ENCODE data around the gene RBMS3. TPM values are rescaled to one million over a fixed set of nuclear protein-coding genes. Genes with fewer than 3 reads are reported as not detected.

RBMS3 gene
- total RNA-seq, 1 donor from 2014 or later = 58.5 TPM

DNA sequence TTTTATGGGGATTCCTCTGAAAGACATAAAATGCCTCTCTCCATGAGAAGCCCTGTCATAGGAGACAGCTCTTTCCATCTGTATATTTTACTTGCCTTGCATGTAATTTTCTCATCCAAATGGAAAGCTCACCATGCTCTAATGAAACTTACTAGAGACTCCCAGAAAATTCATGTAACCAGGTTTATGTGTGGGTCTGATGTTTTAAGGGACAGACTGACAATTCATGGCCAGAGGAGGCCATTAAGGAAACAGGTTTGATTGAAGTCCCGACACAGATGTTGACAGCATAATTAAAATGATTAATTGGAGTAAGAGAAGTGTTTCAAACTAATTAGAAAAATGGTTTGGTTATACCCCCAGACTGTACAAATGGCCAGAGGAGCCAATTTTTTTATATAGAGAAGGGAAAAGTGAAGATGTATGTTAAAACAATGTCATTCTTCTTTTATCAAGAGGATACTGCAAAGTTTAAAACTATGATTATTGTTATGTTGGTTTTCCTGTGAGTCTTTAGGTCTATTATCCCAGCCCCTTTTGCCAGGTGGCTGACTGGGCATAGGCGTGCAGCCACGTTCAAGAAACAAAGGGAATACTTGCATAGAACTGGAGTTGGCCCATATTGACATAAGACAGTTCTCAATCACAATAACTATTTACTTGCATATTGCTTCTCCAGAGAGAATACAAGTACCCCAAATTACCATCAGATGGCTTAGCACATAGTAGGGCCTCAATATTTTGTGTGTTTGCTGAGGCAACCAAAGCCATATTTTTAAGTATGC lies 64.8 kb downstream of the RBMS3 start:
- DNase-seq = no peak
- ATAC-seq = no peak
- no peak overlapping the region for H3K4me3 ChIP-seq
- H3K27ac ChIP-seq = no peak overlapping the region
- H3K9me3 ChIP-seq = no peaks in the 10 kb centered on the region
- intact Hi-C loops (cut with DNase I) = no loop called here
- H3K36me3 ChIP-seq = no peaks in the 10 kb centered on the region
- TF ChIP-seq, protein P1, sequence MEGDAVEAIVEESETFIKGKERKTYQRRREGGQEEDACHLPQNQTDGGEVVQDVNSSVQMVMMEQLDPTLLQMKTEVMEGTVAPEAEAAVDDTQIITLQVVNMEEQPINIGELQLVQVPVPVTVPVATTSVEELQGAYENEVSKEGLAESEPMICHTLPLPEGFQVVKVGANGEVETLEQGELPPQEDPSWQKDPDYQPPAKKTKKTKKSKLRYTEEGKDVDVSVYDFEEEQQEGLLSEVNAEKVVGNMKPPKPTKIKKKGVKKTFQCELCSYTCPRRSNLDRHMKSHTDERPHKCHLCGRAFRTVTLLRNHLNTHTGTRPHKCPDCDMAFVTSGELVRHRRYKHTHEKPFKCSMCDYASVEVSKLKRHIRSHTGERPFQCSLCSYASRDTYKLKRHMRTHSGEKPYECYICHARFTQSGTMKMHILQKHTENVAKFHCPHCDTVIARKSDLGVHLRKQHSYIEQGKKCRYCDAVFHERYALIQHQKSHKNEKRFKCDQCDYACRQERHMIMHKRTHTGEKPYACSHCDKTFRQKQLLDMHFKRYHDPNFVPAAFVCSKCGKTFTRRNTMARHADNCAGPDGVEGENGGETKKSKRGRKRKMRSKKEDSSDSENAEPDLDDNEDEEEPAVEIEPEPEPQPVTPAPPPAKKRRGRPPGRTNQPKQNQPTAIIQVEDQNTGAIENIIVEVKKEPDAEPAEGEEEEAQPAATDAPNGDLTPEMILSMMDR (IDR thresholded peaks at IDR 0.05) = no peak
- H3K27me3 ChIP-seq (ENCODE audit: low read depth) = no peaks in the 10 kb centered on the region
- H3K4me1 ChIP-seq = peaks cover 9% of the 10 kb centered on the region

GRCh38 chr3:29346828-29347227 lies 66.0 kb downstream of the RBMS3 start:
- Histone ChIP-seq H3K4me1 (peaks cover 9% of the 10 kb centered on the region), H3K36me3 (no peaks in the 10 kb centered on the region), H3K27ac (no peak overlapping the region), H3K27me3 (ENCODE audit: low read depth) (no peaks in the 10 kb centered on the region), H3K4me3 (no peak overlapping the region), H3K9me3 (no peaks in the 10 kb centered on the region)
- TF ChIP-seq, protein P1 (IDR thresholded peaks at IDR 0.05) = no peak
- DNase-seq (no peak), ATAC-seq (no peak)
- intact Hi-C loops (cut with DNase I) = no loop called here

- H3K4me3 ChIP-seq = no peak overlapping the region
- H3K36me3 ChIP-seq = no peaks in the 10 kb centered on the region
- DNase-seq (no peak), ATAC-seq (no peak)
- intact Hi-C loops (cut with DNase I) = no loop called here
- no peaks in the 10 kb centered on the region for H3K9me3 ChIP-seq
- TF ChIP-seq, protein P1 (IDR thresholded peaks at IDR 0.05) = no peak
- H3K4me1 ChIP-seq = peaks cover 9% of the 10 kb centered on the region
- H3K27me3 ChIP-seq (ENCODE audit: low read depth) = no peaks in the 10 kb centered on the region
- no peak overlapping the region for H3K27ac ChIP-seq
Measured at GRCh38 chr3:29347412-29347811, 66.5 kb downstream of the RBMS3 start.

DNA sequence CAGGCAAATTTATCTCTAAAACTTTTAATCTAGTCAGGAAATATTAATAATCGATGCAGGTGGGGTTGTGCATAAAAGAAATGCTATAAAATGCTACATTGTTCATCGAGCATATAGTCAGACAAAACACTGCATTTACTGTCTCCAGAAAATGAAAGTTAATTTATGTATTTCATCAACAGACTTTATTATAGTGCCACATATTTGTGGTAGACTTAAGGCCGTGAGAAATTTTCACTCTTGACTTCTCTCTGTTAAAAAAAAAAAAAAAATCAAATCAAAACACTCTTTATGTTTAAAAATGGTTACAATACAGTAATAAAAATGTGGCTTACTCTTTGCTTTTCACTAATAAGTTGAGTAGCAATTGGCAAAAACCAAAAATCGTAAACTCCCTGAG lies 67.4 kb downstream of the RBMS3 start:
- Histone ChIP-seq H3K9me3 (no peaks in the 10 kb centered on the region), H3K36me3 (no peaks in the 10 kb centered on the region), H3K27me3 (ENCODE audit: low read depth) (no peaks in the 10 kb centered on the region), H3K27ac (no peak overlapping the region), H3K4me3 (no peak overlapping the region), H3K4me1 (peaks cover 9% of the 10 kb centered on the region)
- intact Hi-C loops (cut with DNase I) = no loop called here
- TF ChIP-seq, protein P1 (IDR thresholded peaks at IDR 0.05) = no peak
- ATAC-seq (no peak), DNase-seq (no peak)

DNA sequence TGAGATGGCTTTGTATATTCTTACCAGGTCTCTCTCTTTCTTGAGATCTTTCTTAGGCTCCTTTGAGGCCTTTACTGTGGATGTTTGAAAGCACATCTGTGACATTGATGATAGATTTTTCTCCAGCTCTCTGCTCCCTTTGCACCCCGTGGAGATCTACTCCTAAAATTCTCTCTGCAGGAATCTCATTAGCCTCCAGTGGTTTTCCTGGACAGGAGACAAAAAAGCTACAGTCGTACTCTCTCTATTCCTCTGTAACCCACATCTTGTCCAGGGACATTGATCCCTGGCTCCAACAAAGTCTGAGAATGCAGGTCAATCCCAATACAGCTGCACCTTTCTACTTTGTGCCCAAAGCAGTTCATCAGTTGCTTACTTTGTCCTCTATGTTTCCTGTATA lies 68.2 kb downstream of the RBMS3 start:
- no peak for DNase-seq
- Histone ChIP-seq H3K27ac (no peak overlapping the region), H3K9me3 (no peaks in the 10 kb centered on the region), H3K4me1 (peaks cover 17% of the 10 kb centered on the region), H3K36me3 (no peaks in the 10 kb centered on the region), H3K4me3 (no peak overlapping the region), H3K27me3 (ENCODE audit: low read depth) (no peaks in the 10 kb centered on the region)
- intact Hi-C loops (cut with DNase I) = no loop called here
- ATAC-seq = no peak
- TF ChIP-seq, protein P1 (IDR thresholded peaks at IDR 0.05) = no peak

Measured in lower lobe of right lung (tissue), 2 donors.